SK-N-SH (cell line): ENCODE data around the gene NT5C1A.

Source experiments
- CTCF ChIP-seq: fragments of 200-600 bp; sonication (generic); IDR thresholded peaks from 2 replicates; pipeline ENCODE4 v1.6.1; 2017; ENCODE audit warnings: antibody characterized with exemption, mild to moderate bottlenecking, moderate library complexity
- EP300 ChIP-seq, 2 experiments: IDR thresholded peaks; 2 replicates each; pipeline versions ENCODE4 v1.4.0 to v1.6.1; 2012; ENCODE audit warnings: borderline replicate concordance in 1 of 2, low read depth in 1 of 2, low read length in 1 of 2
- FOXJ3 ChIP-seq: sonication (generic); formaldehyde crosslinking; IDR thresholded peaks from 2 replicates; pipeline ENCODE4 v1.5.1; 2020; ENCODE audit warnings: mild to moderate bottlenecking, missing genetic modification reagents
- JUND ChIP-seq: IDR thresholded peaks from 2 replicates; pipeline ENCODE4 v1.4.0; 2012
- MXI1 ChIP-seq: IDR thresholded peaks from 2 replicates; pipeline ENCODE4 v1.6.1; 2012; ENCODE audit warnings: mild to moderate bottlenecking, low read depth, low read length, improper control_type of control experiment
- POLR2AphosphoS5 ChIP-seq: IDR thresholded peaks from 2 replicates; pipeline ENCODE4 v1.6.1; 2012; ENCODE audit warnings: low read depth, low read length
- USF1 ChIP-seq: IDR thresholded peaks from 2 replicates; pipeline ENCODE4 v1.4.0; 2012; ENCODE audit warnings: low read depth, borderline replicate concordance

GRCh38 chr1:39657402-39657801, 14.5 kb downstream of the NT5C1A start:
- TF ChIP-seq USF1 (no peak), FOXJ3 (no peak), CTCF (no peak), JUND (no peak), MXI1 (no peak), EP300 (IDR thresholded peaks at IDR 0.05; ENCODE audit: borderline replicate concordance in 1 of 2, low read depth in 1 of 2, low read length in 1 of 2) (no peak), POLR2AphosphoS5 (no peak)
